GM12892 (cell line): ENCODE measurements around the gene KCNMB1.

Experiments
- POLR2A ChIP-seq: IDR thresholded peaks from 2 replicates; pipeline ENCODE4 v1.6.1; 2011; ENCODE audit warnings: low read depth, low read length, control low read depth
- POLR2AphosphoS5 ChIP-seq: IDR thresholded peaks from 2 replicates; pipeline ENCODE4 v1.6.1; 2011; ENCODE audit warnings: low read depth, low read length, control low read depth
- TAF1 ChIP-seq: IDR thresholded peaks from 2 replicates; pipeline ENCODE4 v1.6.1; 2011; ENCODE audit warnings: low read depth, mild to moderate bottlenecking, control low read depth, low read length, borderline replicate concordance

DNA sequence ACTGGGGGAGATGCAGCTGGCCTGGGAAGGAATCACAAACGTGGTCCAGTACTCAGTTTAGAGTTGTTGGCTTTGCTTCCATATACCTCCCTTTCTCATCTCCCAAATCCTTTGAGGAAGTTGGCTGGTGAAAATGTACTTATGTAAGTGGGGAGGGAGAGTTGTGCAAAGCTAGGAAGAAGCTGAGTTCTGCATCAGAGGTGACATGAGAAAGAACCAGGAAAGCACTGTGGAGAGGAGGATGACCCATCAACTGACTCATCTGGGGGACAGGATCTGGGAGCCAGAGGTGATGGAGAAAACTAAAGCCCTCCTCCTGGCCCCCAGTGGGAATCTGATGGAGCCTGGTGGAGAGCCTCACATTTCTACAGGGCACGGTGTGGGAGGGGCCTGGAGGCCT lies 16.2 kb downstream of the KCNMB1 start:
- TF ChIP-seq TAF1 = no peak
- no peak for TF ChIP-seq POLR2AphosphoS5
- TF ChIP-seq POLR2A = no peak
